ENCODE data around the gene EML4. TPM values are rescaled to one million over a fixed set of nuclear protein-coding genes. Genes with fewer than 3 reads are reported as not detected.
"Not testable (repeated sequence)": the region's sequence is repeated elsewhere in the genome, so short reads cannot be mapped to it uniquely, and the experiment has no call there.

The EML4 gene
- polyA plus RNA-seq, 4 donors: 87.4 to 123 (median 116) TPM

DNA sequence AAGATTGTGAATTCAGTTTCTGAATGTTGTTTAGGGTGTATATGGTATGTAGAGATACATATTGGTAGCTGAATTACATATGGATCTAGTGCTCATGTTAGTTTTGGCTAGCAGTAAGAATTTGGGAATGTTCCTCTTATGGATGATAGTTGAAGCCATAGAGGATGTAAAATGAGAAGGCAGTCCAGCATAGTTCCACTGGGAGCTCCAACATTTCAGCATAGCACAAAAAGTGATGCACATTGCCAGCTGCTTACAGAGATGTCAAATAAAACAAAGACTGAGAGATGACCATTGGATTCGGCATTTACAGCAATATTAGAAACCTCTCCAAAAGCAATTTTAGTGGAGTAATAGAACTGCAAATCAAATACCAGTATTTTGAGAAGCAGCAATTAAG, 77.4 kb downstream of the EML4 start:
- no peak for DNase-seq (ENCODE audit: low read depth in 4 of 4, low spot score in 3 of 4)

DNA sequence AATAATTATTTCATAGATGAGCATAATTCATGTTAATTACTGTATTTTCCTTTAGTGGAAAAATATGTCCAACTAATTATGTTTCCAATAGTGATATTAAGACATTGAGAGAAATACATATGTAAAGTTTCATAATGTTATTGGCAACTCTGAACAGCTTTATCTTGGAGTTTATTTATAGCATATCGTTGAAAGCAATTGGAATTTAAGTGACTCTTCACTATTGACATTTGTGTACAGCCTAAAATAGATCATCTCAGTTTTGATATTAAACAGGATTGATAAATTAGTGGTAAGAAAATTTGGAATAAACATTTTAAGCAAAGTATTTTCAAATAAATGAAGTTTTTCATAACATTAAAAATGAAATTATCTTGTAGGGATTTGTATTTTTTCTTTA, 79.7 kb downstream of the EML4 start:
- no peak for DNase-seq (ENCODE audit: low read depth in 4 of 4, low spot score in 3 of 4)

- DNase-seq (ENCODE audit: low read depth in 4 of 4, low spot score in 3 of 4): no peak
Measured at GRCh38 chr2:42249284-42249683, 80.1 kb downstream of the EML4 start.

- peak in 3 of 4 donors; percentile 29 to 63 (median 38) for DNase-seq (ENCODE audit: low read depth in 4 of 4, low spot score in 3 of 4)
Measured at GRCh38 chr2:42249887-42250286, 80.7 kb downstream of the EML4 start.

- no peak for DNase-seq (ENCODE audit: low read depth in 4 of 4, low spot score in 3 of 4)
Measured at GRCh38 chr2:42250925-42251324, 81.8 kb downstream of the EML4 start.

GRCh38 chr2:42252464-42252863, 83.3 kb downstream of the EML4 start:
- no peak for DNase-seq (ENCODE audit: low read depth in 4 of 4, low spot score in 3 of 4)

GRCh38 chr2:42254186-42254895, 85.2 kb downstream of the EML4 start:
- DNase-seq (ENCODE audit: low read depth in 4 of 4, low spot score in 3 of 4): no peak

DNA sequence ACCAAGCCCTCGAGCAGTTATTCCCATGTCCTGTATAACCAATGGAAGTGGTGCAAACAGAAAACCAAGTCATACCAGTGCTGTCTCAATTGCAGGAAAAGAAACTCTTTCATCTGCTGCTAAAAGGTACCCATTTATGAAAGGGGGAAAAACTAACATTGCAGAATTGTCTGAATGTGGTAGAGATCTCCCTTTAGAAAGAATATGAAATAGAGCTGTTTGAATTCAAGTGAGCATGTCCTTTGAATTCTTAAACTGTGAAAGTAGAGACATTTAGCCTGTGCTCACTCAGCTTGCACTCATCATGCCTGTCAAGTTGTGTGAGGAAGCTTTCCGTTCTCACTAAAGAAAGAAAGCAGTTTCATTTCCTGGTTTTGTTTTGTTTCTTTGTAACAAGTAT, 87.4 kb downstream of the EML4 start:
- DNase-seq (ENCODE audit: low read depth in 4 of 4, low spot score in 3 of 4): no peak

- no peak for DNase-seq (ENCODE audit: low read depth in 4 of 4, low spot score in 3 of 4)
Measured at GRCh38 chr2:42261518-42262195, 92.5 kb downstream of the EML4 start.

DNA sequence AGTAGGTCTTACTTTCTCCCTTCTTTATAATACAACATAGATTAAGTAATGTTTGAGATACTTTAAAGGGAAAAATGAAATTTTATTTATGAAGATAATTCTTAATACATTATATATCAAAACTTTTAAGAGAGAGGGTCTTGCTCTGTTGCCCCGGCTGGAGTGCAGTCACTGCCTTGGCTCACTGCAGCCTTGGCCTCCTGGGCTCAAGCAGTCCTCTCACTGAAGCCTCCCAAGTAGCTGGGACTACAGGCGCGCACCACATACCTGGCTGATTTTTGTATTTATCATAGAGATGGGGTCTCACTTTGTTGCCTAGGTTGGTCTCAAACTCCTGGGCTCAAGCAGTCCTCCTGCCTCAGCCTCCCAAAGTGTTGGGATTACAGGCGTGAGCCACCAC, 97.1 kb downstream of the EML4 start:
- no peak for DNase-seq (ENCODE audit: low read depth in 4 of 4, low spot score in 3 of 4)

- DNase-seq (ENCODE audit: low read depth in 4 of 4, low spot score in 3 of 4): no peak
Measured at GRCh38 chr2:42267530-42267929, 98.4 kb downstream of the EML4 start.

- DNase-seq (ENCODE audit: low read depth in 4 of 4, low spot score in 3 of 4): no peak
Measured at GRCh38 chr2:42268528-42269151, 99.5 kb downstream of the EML4 start.

DNA sequence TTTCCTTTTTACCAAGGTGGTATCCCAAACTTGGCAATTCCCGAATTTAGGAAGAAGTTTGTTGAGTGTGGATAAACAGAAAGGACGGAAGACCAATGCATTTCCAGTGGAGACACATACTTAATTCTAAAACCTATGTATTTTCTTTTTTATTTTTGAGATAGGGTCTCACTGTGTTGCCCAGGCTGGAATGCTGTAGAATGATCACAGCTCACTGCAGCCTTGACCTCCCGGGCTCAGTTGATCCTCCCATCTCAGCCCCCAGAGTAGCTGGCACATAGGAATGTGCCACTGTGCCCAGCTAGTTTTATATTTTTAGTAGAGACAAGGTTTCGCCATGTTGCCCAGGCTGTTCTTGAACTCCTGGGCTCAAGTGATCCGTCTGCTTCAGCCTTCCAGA, 101.6 kb downstream of the EML4 start:
- no peak for DNase-seq (ENCODE audit: low read depth in 4 of 4, low spot score in 3 of 4)

GRCh38 chr2:42271246-42271645, 102.1 kb downstream of the EML4 start:
- DNase-seq (ENCODE audit: low read depth in 4 of 4, low spot score in 3 of 4): not testable (repeated sequence)

GRCh38 chr2:42274863-42275262, 105.7 kb downstream of the EML4 start:
- no peak for DNase-seq (ENCODE audit: low read depth in 4 of 4, low spot score in 3 of 4)

- DNase-seq (ENCODE audit: low read depth in 4 of 4, low spot score in 3 of 4): no peak
Measured at GRCh38 chr2:42281416-42282081, 112.4 kb downstream of the EML4 start.

DNA sequence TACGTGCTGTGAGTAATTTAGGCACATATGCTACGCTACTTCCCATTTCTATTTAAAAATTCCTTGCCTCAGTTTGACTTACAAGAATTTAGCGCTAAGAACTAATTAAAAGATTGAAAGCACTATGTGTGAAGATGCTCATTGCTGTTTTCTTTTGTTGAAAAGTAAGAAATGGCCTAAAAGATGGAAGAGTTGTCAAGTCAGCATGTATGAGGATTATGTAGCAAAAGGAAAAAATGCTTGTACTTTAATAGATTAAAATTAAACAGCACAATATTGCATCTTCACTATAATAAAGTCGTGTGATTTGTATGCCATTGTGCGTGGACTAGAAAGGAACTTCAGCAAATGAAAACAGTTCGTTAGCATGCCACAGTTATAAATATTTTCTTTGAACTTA, 114.9 kb downstream of the EML4 start:
- no peak for DNase-seq (ENCODE audit: low read depth in 4 of 4, low spot score in 3 of 4)

GRCh38 chr2:42286268-42286946, 117.3 kb downstream of the EML4 start:
- no peak for DNase-seq (ENCODE audit: low read depth in 4 of 4, low spot score in 3 of 4)

GRCh38 chr2:42288811-42289210, 119.7 kb downstream of the EML4 start:
- DNase-seq (ENCODE audit: low read depth in 4 of 4, low spot score in 3 of 4): no peak

- DNase-seq (ENCODE audit: low read depth in 4 of 4, low spot score in 3 of 4): no peak
Measured at GRCh38 chr2:42289222-42289621, 120.1 kb downstream of the EML4 start.

DNA sequence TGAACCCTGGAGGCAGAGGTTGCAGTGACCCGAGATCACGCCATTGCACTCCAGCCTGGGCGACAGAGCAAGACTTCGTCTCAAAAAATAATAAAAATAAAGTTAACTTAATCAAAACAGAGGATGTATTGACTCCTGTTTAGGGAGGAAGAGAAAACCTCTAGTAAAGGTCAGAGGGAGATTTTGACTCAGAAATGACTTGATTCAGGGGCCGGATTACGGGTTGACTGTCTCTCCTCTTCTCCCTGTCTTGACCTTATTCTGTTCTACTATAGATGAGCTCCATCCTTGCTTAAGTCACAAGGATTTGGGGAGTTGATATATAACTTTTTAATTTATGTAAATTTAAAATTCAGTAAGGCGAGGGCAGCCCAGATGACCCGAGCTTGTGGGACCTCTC, 120.9 kb downstream of the EML4 start:
- no peak for DNase-seq (ENCODE audit: low read depth in 4 of 4, low spot score in 3 of 4)
